Nephron progenitor cell (in vitro differentiated cells): Measurements from ENCODE around the gene UBE2G2.

Source experiments
- DNase-seq: peaks from one replicate; pipeline ENCODE4 v3.0.0; 2021
- H3K27ac Mint-ChIP-seq: 2 replicates; pipeline ENCODE4 v1.8.0; 2021; ENCODE audit warnings: mild to moderate bottlenecking, moderate library complexity, mixed read lengths
- H3K27me3 Mint-ChIP-seq: 2 replicates; pipeline ENCODE4 v1.8.0; 2021; ENCODE audit warnings: mild to moderate bottlenecking, low read depth, mixed read lengths; ENCODE audit not compliant: poor library complexity
- H3K36me3 Mint-ChIP-seq: 2 replicates; pipeline ENCODE4 v1.8.0; 2021; ENCODE audit warnings: low read depth, mixed read lengths
- H3K4me1 Mint-ChIP-seq: 2 replicates; pipeline ENCODE4 v1.8.0; 2021; ENCODE audit warnings: mixed read lengths
- H3K4me3 Mint-ChIP-seq: 2 replicates; pipeline ENCODE4 v1.8.0; 2021; ENCODE audit warnings: mild to moderate bottlenecking, moderate library complexity, mixed read lengths
- H3K9me3 Mint-ChIP-seq: 2 replicates; pipeline ENCODE4 v1.8.0; 2021; ENCODE audit warnings: mild to moderate bottlenecking, moderate library complexity, mixed read lengths
- TF ChIP-seq, protein P1 (sequence below): fragments of 200-600 bp; sonication (generic); IDR thresholded peaks from 2 replicates; pipeline ENCODE4 v1.5.0; 2021; ENCODE audit warnings: antibody characterized with exemption

The UBE2G2 gene

DNA sequence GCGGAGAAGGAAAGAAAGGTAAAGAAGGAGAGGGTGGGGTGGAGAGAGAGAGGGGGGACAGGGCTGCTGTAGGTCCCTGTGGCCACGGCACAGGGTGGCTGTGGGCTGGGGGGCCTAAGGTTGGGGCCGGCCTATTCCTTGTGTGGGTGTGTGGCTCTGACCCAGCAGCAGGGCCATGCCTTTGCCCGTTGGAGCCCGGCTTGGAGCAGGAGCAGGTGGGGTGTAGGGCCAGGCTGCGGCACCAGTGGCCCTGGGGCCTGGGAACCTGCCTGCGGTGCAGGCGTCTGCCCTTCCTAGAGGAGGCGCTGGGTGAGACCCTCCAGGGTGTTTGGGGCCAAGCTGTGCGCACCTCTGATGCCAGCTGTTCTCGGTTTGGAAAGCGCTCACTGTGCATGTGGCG, 35.9 kb upstream of the UBE2G2 start:
- Mint-ChIP-seq H3K9me3 (no peaks in the 10 kb centered on the region), H3K4me1 (peaks cover 17% of the 10 kb centered on the region), H3K27me3 (peaks cover 9% of the 10 kb centered on the region), H3K27ac (no peak overlapping the region), H3K4me3 (no peak overlapping the region), H3K36me3 (no peaks in the 10 kb centered on the region)
- DNase-seq: no peak
- TF ChIP-seq, protein P1, sequence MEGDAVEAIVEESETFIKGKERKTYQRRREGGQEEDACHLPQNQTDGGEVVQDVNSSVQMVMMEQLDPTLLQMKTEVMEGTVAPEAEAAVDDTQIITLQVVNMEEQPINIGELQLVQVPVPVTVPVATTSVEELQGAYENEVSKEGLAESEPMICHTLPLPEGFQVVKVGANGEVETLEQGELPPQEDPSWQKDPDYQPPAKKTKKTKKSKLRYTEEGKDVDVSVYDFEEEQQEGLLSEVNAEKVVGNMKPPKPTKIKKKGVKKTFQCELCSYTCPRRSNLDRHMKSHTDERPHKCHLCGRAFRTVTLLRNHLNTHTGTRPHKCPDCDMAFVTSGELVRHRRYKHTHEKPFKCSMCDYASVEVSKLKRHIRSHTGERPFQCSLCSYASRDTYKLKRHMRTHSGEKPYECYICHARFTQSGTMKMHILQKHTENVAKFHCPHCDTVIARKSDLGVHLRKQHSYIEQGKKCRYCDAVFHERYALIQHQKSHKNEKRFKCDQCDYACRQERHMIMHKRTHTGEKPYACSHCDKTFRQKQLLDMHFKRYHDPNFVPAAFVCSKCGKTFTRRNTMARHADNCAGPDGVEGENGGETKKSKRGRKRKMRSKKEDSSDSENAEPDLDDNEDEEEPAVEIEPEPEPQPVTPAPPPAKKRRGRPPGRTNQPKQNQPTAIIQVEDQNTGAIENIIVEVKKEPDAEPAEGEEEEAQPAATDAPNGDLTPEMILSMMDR: no peak

DNA sequence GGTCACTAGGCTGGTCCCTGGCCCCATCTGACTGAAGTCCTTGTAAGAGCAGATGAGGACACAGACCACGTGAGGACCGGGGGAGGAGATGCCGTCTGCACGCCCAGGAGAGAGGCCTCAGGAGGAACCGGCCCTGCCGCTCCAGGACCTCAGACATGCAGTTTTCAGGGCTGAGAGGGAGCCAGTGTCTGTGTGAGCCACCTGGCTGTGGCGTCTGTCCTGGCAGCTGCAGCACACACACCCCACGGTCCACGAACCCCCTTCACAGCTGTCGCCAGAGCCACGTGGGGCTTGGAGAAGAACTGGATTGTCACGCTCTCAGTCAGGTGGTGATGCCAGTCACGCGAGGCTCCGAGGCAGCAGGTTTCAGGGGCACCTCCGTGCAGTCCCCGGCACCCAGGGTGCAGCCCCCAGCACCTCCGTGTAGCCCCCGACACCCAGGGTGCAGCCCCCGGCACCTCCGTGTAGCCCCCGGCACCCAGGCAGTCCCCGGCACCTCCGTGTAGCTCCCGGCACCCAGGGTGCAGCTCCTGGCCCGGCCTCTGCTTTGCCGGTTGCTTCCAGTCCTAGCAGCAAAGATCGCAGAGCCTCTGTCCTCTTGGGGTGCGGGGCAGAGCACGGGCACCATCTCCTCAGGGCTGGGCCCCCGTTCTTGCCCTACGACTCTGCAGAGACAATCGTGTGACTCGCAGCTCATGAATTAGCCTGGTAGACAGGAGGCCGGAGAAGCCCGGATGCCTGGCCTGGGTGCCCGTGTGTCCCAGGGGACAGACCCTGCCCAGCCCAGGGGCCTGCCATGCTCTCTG, 35.2 kb upstream of the UBE2G2 start:
- H3K9me3 Mint-ChIP-seq: no peaks in the 10 kb centered on the region
- DNase-seq: no peak
- peaks cover 17% of the 10 kb centered on the region for H3K4me1 Mint-ChIP-seq
- TF ChIP-seq, protein P1: no peak
- peaks cover 7% of the 10 kb centered on the region for H3K27me3 Mint-ChIP-seq
- no peak overlapping the region for H3K4me3 Mint-ChIP-seq
- peak overlapping the region; percentile 29 for H3K27ac Mint-ChIP-seq
- H3K36me3 Mint-ChIP-seq: no peaks in the 10 kb centered on the region

DNA sequence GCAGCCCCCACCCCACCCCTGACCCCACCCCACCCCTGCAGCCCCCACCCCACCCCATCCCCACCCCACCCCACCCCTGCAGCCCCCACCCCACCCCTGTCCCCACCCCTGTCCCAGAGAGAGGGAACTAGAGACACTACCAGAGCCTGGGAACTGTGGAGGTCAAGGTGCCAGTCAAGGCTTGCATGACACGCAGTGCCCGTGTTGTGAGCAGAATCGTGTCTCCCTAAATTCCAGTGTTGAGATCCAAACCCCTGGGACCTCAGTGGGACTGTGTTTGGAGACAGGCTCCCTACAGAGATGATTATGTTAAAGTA, 34.7 kb upstream of the UBE2G2 start:
- no peak for DNase-seq
- TF ChIP-seq, protein P1: no peak
- Mint-ChIP-seq H3K36me3 (no peaks in the 10 kb centered on the region), H3K27me3 (peaks cover 7% of the 10 kb centered on the region), H3K9me3 (no peaks in the 10 kb centered on the region), H3K4me1 (peaks cover 17% of the 10 kb centered on the region), H3K27ac (no peak overlapping the region), H3K4me3 (no peak overlapping the region)

DNA sequence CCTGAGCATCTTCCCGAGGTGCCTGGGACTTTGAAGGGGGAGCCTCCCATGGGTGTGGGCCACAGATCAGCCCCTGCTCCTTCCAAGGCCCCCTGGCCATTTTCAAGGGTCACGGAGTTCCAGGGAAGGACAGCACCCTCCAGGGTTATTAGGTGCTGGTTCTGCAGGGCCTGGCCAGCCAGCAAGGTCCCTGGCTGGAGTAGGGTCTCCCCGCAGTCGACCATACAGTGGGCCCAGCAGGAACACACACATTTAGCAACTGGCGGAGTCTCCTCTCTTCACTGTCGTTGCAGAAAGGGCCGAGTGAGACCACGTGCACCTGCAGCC, 34.0 kb upstream of the UBE2G2 start:
- TF ChIP-seq, protein P1: no peak
- no peak for DNase-seq
- H3K27ac Mint-ChIP-seq: no peak overlapping the region
- no peak overlapping the region for H3K4me3 Mint-ChIP-seq
- H3K9me3 Mint-ChIP-seq: peaks cover 2% of the 10 kb centered on the region
- H3K4me1 Mint-ChIP-seq: peaks cover 17% of the 10 kb centered on the region
- H3K36me3 Mint-ChIP-seq: no peaks in the 10 kb centered on the region
- peaks cover 10% of the 10 kb centered on the region for H3K27me3 Mint-ChIP-seq

DNA sequence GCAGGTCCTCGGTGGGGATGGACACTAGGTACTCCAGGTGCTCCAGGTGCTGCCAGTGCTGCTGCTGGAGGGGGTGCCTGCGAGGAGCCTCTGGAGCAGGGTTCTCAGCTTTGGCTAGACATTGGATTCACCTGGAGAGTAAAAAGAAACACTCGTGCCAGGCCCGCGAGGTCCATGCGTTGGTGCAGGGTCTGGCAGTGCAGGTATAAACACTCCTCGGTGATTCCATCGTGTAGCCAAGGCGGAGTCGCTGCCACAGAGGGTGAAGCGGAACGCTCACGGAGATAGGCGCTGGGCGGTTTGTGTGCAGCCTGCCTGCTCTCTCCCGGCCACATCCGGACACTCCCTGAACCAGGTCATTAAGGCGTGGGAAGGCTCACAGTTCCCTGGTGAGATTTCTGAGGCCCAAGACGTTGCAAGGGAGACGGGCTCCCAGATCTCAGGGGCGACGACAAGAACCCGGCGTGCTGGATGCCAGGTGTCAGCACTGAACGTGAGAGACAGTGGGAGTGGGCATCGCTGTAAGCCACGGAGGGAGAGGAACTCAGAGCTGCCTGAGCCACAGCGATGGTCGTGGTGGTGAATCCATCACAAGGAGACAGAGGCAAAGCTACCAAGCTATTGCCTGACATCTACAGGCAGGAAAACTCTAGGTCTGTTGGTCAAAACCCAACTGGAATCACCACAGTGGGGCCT, 33.5 kb upstream of the UBE2G2 start:
- Mint-ChIP-seq H3K36me3 (no peaks in the 10 kb centered on the region), H3K27ac (no peak overlapping the region), H3K27me3 (peaks cover 10% of the 10 kb centered on the region), H3K4me3 (no peak overlapping the region), H3K9me3 (peaks cover 6% of the 10 kb centered on the region), H3K4me1 (peaks cover 17% of the 10 kb centered on the region)
- TF ChIP-seq, protein P1: no peak
- DNase-seq: no peak
